Measurements from ENCODE around the gene GOLGA8K. TPM values are rescaled to one million over a fixed set of nuclear protein-coding genes. Genes with fewer than 3 reads are reported as not detected.
"Not testable (repeated sequence)": the region's sequence is repeated elsewhere in the genome, so short reads cannot be mapped to it uniquely, and the experiment has no call there.

The GOLGA8K gene, protein sequence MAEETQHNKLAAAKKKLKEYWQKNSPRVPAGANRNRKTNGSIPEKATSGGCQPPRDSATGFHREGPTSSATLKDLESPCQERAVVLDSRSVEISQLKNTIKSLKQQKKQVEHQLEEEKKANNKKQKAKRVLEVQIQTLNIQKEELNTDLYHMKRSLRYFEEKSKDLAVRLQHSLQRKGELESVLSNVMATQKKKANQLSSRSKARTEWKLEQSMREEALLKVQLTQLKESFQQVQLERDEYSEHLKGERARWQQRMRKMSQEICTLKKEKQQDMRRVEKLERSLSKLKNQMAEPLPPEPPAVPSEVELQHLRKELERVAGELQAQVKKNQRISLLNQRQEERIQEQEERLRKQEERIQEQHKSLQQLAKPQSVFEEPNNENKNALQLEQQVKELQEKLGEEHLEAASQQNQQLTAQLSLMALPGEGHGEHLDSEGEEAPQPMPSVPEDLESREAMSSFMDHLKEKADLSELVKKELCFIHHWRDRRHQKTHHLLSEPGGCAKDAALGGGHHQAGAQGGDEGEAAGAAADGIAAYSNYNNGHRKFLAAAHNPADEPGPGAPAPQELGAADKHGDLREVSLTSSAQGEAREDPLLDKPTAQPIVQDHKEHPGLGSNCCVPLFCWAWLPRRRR
- polyA plus RNA-seq (ENCODE audit: low read depth in 6 of 6): not detected

DNA sequence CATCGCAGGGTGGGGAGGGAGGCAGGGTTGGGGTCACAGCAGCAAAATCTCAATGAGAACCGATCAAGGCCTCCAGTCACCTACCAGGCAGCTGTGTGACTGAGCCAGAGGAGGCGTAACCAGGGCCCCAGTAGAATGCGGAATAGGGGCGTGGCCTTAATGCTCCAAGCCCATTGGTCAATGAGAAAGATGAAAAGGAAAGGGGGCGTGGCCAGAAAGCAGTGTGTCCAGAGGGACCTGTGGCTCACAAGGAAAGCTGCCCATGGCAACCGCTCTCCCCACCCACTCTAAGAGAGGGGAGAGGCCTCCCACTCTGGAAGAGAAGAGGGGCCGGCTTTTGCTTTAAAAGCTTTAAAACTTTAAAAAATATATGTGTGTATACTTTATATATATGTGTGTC is at the start of gene GOLGA8K:
TSS of gene GOLGA8K (minus strand) at position 101 of the 400 bp plus-strand sequence. CDS start at position 3, 98 bp downstream.
- H3K36me3 Mint-ChIP-seq; H3K27me3 Mint-ChIP-seq; DNase-seq; H3K4me1 Mint-ChIP-seq; ATAC-seq (ENCODE audit: low read depth in 2 of 2); H3K9me3 Mint-ChIP-seq; H3K27ac Mint-ChIP-seq; H3K4me3 Mint-ChIP-seq: not testable (repeated sequence)

DNA sequence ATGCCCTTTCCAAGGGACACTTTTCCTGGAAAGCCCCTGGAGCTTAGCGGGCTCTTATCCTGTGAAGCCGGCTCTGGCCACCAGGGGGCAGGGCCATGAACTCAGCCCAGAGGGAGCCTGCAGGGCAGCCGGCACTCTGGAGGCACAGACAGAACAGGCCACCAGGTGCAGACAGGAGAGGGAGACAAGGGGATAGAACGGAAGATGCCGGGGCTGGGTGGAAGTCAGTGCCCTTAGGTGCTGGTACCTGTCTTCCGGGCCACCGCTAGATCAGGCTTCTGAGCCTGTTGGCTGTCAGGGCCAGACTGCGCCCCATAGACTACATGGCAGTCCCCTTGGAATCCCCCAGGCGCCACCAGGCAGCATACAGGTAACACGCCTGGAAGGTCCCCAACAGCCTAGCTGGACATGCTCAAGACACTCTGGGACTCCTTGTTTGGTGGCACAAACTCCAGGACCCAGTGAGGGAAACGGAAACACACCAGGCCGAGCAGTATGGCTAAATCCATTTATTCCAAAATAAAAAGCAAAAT is 37.4 kb upstream of the GOLGA8K start:
- not testable (repeated sequence) for H3K4me1 Mint-ChIP-seq, H3K27me3 Mint-ChIP-seq, H3K9me3 Mint-ChIP-seq, H3K36me3 Mint-ChIP-seq, H3K4me3 Mint-ChIP-seq, H3K27ac Mint-ChIP-seq
- ATAC-seq (ENCODE audit: low read depth in 2 of 2) (peak; percentile 52 to 62), DNase-seq (peak; percentile 0)

DNA sequence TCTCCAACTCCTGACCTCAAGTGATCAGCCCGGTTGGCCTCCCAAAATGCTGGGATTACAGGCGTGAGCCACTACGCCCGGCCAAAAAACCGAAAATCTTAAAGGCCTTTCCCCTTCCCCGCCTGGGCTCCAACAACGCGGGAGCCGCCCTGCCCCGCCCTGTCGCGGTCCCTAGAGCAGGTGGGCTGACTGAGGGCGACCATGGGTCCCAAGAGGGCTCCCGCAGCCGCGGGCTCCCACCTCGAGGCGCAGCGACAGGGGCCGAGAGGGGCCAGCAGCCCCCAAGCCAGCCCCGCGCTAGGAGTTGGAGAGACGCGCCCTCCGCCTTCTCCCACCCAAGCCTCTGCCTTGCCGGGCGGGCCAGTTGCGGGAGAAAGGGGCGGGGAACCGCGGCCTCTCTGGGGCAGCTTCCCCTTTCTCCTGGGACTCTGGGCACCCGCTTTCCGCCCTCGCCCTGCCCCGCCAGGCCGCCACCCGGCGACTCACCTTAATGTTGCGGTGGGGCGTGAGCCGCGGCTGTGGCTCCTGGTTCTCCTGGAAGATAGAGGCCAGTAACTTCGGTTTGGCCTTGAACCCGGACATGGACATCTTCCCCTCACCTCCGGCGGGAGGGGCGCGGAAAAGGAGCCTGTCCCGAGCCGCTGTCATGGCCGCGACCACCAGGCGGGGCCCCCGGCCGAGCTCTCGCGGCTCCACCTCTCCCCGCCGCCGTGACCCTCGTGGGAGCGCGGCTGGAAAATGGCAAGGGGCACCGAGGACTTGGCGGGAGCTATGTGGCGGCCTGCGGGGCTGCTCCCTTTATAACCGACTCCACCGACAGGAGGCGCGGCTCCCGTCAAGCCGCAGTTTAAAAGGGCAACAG is 31.2 kb upstream of the GOLGA8K start:
- H3K36me3 Mint-ChIP-seq, H3K27me3 Mint-ChIP-seq, H3K9me3 Mint-ChIP-seq, H3K4me3 Mint-ChIP-seq, H3K4me1 Mint-ChIP-seq, H3K27ac Mint-ChIP-seq, DNase-seq: not testable (repeated sequence)
- peak; percentile 80 to 82 for ATAC-seq (ENCODE audit: low read depth in 2 of 2)

DNA sequence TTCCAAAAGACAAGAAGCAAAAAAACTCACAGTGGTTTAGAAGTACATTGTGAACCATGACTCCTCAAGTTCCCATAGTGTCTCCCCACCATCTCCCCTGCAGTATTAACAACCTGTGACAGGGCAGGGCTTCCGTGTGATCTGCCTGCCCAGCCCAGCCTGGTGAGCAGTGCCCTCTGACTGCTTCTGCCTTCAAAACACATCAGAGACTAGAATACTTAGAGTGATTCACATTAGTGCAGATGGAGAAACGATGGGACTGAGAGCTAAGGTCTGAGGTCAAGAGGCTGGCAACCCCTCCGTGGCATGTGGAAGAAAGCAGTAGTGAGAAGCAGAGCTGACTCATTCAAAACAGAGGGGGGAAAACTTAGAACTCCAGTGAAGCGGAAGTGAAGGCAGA is 24.5 kb upstream of the GOLGA8K start:
- not testable (repeated sequence) for H3K27ac Mint-ChIP-seq; DNase-seq; H3K27me3 Mint-ChIP-seq; ATAC-seq (ENCODE audit: low read depth in 2 of 2); H3K4me1 Mint-ChIP-seq; H3K9me3 Mint-ChIP-seq; H3K36me3 Mint-ChIP-seq; H3K4me3 Mint-ChIP-seq

DNA sequence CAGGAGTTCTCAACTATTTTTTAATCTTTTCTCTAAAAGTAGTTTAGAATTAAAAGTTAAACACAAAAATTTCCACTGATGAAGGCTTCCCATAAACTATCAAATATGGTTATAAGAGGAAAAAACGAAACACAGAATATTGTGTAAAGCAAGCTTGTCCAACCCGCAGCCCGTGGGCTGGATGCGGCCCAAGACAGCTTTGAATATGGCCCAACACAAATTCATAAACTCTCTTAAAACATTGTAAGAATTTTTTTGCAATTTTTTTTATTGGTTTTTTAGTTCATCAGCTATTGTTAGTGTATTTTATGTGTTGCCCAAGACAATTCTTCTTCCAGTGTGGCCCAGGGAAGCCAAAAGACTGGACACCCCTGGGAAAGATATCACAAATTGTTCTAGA is 23.4 kb upstream of the GOLGA8K start:
- not testable (repeated sequence) for H3K4me3 Mint-ChIP-seq; H3K9me3 Mint-ChIP-seq; H3K36me3 Mint-ChIP-seq; DNase-seq; H3K4me1 Mint-ChIP-seq; H3K27ac Mint-ChIP-seq; ATAC-seq (ENCODE audit: low read depth in 2 of 2); H3K27me3 Mint-ChIP-seq

DNA sequence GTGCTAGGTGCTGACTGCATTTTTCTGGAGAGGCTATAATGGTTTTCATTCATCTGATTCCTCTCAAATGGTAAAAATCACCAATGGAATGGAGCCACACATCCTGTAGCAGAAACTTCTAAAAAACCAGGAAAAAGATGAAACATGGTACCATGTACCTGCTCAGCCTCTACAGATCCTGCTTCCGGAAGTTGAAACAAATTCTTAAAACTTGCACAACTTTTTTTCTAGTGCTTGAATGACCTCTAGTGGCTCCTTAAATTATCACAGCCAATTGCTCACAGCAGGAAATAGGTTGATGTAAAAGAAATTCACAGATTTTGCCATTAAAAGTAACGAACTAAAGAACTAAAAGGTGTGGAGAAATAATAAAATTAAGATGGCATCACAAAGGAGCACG is 4.8 kb upstream of the GOLGA8K start:
- not testable (repeated sequence) for H3K27me3 Mint-ChIP-seq

DNA sequence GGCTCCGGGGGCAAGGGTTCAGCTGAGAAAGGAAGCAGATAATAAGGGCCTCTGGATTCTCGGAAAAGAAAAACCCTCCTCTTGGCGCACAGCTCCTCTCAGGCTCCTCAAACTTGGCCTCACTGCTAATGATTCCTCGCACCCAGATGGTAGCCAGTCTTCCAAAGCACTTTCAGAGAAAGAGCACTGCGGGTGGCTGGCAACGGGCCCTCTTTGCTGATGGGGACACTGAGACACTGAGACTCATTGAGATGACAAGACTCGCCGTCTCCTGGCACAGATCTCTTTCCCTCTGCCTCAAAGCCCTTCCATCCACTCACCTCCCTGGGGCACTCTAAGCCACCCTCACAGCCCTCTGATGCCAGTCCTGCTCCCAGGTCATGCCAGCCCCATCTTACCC is 6.6 kb downstream of the GOLGA8K start:
- not testable (repeated sequence) for H3K4me3 Mint-ChIP-seq; DNase-seq; H3K9me3 Mint-ChIP-seq; H3K36me3 Mint-ChIP-seq; H3K27me3 Mint-ChIP-seq; H3K27ac Mint-ChIP-seq; ATAC-seq (ENCODE audit: low read depth in 2 of 2); H3K4me1 Mint-ChIP-seq

More for the DNA sequence above, 4.8 kb upstream of the GOLGA8K start:
- not testable (repeated sequence) for H3K4me3 Mint-ChIP-seq; H3K27ac Mint-ChIP-seq; ATAC-seq (ENCODE audit: low read depth in 2 of 2); H3K36me3 Mint-ChIP-seq; H3K4me1 Mint-ChIP-seq; H3K9me3 Mint-ChIP-seq
- peak; percentile 4 for DNase-seq

DNA sequence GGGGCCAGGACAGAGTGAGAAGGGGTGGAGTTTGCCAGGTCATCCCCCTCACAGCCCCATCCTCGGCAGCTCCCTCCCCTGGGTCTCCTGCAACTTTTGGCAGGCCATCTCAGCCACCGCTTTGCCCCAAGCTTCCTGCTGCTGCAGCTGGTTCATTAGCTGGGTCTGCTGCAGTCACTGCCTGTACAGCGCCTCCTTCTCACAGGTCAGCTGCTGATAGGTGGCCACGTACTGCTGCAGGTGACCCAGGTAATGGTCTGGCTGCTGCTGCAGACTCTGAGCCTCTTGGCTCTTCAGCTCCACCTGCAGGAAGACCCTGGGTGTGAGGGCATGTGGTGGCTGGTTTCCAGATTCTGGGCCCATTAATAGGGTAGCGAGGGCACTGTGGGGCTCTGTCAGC is 8.3 kb downstream of the GOLGA8K start:
- not testable (repeated sequence) for H3K4me3 Mint-ChIP-seq; H3K27ac Mint-ChIP-seq; H3K36me3 Mint-ChIP-seq; ATAC-seq (ENCODE audit: low read depth in 2 of 2); H3K9me3 Mint-ChIP-seq; H3K27me3 Mint-ChIP-seq; H3K4me1 Mint-ChIP-seq; DNase-seq

DNA sequence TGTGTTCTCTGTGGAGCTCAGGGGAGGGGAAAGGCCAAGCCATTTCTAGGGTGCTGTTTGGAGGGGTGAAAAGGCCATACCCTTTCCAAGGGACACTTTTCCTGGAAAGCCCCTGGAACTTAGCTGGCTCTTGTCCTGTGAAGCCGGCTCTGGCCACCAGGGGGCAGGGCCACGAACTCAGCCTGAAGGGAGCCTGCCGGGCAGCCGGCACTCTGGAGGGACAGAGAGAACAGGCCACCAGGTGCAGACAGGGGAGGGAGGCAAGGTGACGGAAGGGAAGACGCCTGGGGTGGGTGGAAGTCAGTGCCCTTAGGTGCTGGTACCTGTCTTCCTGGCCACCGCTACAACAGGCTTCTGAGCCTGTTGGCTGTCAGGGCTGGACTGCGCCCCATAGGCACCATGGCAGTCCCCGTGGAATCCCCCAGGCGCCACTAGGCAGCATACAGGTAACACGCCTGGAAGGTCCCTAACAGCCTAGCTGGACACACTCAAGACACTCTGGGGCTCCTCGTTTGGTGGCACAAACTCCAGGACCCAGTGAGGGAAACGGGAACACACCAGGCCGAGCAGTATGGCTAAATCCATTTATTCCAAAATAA is 14.9 kb downstream of the GOLGA8K start:
- H3K4me1 Mint-ChIP-seq, H3K27ac Mint-ChIP-seq, H3K4me3 Mint-ChIP-seq: not testable (repeated sequence)

DNA sequence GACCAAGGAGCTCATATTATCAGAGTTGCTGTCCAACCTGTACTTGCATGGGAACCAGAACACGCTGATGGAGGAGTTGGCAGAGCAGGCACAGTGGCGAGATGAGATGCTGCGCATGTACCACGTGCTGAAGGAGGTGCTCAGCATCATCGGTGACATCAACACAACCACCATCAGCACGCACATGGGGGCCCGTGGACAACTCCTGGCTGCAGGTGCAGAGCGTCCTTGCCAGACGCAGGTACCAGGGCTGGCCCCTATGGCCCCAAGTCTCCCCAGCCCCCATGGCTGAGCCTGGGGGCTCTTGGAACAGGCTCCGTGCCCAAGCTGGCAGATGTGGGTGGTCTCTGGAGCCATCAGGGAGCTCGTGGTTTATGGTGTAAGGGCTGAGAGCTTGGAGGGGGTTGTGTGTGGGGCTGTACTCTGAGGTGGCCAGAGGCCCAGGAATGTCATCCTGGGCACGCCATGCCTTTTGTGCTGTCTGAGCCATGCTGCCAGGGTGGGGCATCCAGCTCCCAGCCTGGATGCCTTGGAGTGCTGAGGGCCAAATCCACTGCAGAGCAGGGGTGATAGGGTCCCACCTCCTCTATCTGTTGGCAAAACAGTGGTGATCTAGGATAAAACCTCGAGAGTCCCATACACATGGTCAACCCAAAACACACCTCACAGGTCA is 17.1 kb downstream of the GOLGA8K start:
- not testable (repeated sequence) for ATAC-seq (ENCODE audit: low read depth in 2 of 2); H3K9me3 Mint-ChIP-seq; H3K27me3 Mint-ChIP-seq; H3K36me3 Mint-ChIP-seq; H3K4me1 Mint-ChIP-seq; H3K4me3 Mint-ChIP-seq; DNase-seq; H3K27ac Mint-ChIP-seq

More for the DNA sequence above, 14.9 kb downstream of the GOLGA8K start:
- DNase-seq; H3K36me3 Mint-ChIP-seq; ATAC-seq (ENCODE audit: low read depth in 2 of 2); H3K27me3 Mint-ChIP-seq; H3K9me3 Mint-ChIP-seq: not testable (repeated sequence)

DNA sequence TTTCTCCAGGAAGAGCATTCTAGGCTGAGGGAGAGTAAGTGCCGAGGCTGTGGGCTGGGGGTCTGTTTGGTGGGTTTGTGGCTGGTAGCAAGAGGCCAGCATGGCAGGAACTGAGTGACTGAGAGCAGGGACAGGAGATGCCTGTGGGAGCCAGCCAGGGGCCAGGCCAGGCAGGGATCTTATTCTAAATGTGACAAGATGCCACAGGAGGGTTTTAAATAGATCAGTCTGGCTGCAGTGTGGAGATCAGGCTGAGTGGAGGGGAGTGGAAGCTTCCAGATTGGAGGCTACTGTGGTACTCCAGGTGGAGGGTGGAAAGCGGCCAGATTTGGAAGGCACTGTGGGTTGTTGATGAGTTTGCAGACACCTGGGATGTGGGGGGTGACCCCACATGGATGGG is 28.9 kb downstream of the GOLGA8K start:
- not testable (repeated sequence) for H3K27me3 Mint-ChIP-seq; H3K36me3 Mint-ChIP-seq; H3K4me3 Mint-ChIP-seq; H3K27ac Mint-ChIP-seq; H3K9me3 Mint-ChIP-seq; DNase-seq; H3K4me1 Mint-ChIP-seq; ATAC-seq (ENCODE audit: low read depth in 2 of 2)

DNA sequence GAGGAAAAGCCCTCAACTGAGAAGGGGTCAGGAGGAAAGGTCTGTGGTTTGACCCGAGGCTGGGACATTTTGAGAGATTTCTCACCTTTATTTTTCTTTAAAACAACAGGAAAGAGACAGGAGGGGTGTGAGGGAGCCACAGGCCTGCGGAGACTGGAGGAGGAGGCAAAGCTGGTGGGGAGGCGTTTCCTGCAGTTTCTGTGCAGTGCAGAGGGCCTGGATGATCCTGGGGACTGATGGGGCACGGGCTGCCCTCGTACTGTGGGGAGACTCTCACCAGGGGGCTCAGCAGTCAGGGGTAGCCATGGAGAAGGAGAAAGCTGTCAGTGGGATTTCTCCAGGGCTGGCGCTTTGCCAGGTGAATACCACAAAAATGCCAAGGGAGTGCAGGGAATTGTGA is 29.4 kb downstream of the GOLGA8K start:
- H3K4me3 Mint-ChIP-seq; H3K36me3 Mint-ChIP-seq; H3K27ac Mint-ChIP-seq; DNase-seq; ATAC-seq (ENCODE audit: low read depth in 2 of 2); H3K4me1 Mint-ChIP-seq; H3K9me3 Mint-ChIP-seq; H3K27me3 Mint-ChIP-seq: not testable (repeated sequence)

DNA sequence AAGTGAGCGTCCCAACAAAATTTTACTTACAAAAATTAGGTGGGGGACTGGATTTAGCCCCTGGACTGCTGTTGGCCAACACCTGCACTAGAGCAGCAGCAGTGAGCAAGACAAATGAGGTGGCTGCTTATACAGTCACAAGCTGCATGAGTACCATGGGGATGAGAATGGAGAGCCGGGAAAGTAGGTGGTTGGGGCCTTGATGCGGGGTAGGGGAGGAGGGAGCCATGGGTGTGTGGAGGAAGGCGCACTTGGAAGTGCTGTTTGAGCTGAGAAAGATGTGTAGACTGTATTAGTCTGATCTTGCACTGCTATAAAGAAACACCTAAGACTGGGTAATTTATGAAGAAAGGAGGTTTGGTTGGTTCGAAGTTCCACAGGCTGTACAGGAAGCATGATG is 31.0 kb downstream of the GOLGA8K start:
- H3K9me3 Mint-ChIP-seq; DNase-seq; H3K36me3 Mint-ChIP-seq; H3K27me3 Mint-ChIP-seq; H3K27ac Mint-ChIP-seq; ATAC-seq (ENCODE audit: low read depth in 2 of 2); H3K4me1 Mint-ChIP-seq; H3K4me3 Mint-ChIP-seq: not testable (repeated sequence)

Measured in naive B cell (primary cell).